ENCODE data around the gene TTLL3.
"Not testable (repeated sequence)": the region's sequence is repeated elsewhere in the genome, so short reads cannot be mapped to it uniquely, and the experiment has no call there.

DNA sequence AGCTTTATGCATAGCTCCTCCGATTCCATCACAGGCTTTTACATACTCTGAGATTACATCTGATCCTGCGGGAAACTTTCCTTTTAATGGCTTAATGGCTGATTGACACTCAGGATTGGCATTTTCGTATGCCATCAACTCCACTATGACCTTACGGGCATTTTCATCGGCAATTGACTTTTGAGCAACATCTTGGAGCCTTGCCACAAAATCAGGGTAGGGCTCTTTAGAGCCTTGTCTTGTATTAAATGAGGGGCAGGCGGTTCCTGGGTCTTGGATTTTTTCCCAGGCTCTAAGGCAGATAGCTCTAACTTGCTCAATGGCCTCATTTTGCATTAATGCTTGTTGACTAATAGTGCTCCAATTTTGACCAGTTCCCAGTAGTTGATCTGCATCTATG lies 41.9 kb downstream of the TTLL3 start:
- TF ChIP-seq, protein P1, sequence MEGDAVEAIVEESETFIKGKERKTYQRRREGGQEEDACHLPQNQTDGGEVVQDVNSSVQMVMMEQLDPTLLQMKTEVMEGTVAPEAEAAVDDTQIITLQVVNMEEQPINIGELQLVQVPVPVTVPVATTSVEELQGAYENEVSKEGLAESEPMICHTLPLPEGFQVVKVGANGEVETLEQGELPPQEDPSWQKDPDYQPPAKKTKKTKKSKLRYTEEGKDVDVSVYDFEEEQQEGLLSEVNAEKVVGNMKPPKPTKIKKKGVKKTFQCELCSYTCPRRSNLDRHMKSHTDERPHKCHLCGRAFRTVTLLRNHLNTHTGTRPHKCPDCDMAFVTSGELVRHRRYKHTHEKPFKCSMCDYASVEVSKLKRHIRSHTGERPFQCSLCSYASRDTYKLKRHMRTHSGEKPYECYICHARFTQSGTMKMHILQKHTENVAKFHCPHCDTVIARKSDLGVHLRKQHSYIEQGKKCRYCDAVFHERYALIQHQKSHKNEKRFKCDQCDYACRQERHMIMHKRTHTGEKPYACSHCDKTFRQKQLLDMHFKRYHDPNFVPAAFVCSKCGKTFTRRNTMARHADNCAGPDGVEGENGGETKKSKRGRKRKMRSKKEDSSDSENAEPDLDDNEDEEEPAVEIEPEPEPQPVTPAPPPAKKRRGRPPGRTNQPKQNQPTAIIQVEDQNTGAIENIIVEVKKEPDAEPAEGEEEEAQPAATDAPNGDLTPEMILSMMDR (IDR thresholded peaks at IDR 0.05; ENCODE audit: low read depth, low read length), result not testable (repeated sequence)
- TF ChIP-seq EZH2phosphoT487 (IDR thresholded peaks at IDR 0.05; ENCODE audit: low read depth), result not testable (repeated sequence)
